GM19025 (cell line): ENCODE data around the gene PCBP3.

ENCODE experiments used
- ATAC-seq: cut with Tn5 transposase; IDR thresholded peaks from one replicate; pipeline ENCODE4 v1.9.1; 2021; ENCODE audit warnings: mild to moderate bottlenecking, low read depth, moderate library complexity; ENCODE audit not compliant: unreplicated experiment

The PCBP3 gene

DNA sequence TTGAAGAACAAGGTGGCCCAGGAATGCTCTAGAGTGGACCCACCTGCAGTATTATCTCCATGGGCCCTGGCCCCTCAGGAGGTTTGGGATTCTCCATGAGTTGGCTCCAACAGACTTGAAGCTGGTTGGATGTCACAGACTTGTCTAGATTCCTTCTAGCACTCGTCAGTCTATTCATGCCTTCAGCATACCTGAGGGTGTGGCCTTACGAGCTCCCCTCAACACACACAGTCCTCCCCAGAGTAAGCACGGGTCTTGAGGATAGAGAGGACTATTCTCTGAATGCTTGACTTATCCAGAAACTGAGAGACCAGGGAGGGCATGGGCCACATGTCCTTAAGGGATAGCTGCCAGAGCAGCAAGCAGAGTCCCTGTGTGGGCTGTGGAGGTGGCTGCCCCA lies 292.1 kb downstream of the PCBP3 start:
- no peak for ATAC-seq

DNA sequence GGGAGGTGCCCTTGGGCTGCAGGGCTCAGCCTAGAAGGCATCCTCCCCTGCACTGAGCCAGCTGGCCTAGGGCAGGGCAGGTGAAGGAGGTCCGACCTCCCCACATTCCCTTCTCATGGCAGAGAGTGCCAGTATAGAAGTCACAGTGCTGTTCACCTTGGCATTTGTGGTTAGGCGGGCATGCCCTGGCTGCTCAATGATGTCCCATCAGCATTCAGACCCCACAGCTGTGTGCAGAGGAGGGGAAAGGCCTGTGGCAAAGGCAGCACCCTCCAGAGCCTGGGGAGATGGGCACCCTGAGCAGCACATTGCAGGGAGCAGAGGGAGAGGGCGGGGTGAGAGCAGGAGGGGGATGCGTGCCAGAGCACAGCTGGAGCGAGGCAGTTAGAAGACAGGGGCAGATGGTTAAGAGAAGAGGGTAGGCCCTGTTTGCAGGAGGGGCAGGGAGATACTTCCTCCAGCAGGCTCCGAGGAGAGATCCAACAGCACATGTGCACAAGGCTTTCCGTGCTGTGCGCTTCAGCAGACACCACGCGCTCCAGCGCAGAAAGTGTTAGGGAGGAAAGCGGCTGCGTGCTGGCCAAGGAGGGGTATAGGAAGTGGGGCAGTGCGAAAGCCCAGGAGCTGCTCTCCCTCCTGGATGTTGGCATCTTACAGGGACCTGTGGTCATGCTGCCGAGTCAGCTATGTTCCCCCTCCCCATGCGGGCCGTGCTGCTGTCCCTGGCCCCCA lies 294.4 kb downstream of the PCBP3 start:
- ATAC-seq: no peak

DNA sequence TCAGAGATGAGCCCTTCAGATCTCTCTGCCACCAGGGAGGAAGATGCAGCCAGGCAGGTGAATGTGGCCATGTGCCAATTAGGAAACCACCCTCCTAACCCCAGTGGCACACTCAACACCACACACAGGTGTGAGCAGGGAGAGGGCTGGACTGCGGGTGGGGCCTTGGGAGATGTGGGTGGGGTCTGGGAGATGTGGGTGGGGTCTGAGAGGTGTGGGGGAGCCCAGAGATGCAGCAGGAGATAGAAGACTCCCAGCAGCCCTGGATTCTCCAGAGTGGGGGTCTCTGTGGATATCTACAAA lies 294.9 kb downstream of the PCBP3 start:
- no peak for ATAC-seq

DNA sequence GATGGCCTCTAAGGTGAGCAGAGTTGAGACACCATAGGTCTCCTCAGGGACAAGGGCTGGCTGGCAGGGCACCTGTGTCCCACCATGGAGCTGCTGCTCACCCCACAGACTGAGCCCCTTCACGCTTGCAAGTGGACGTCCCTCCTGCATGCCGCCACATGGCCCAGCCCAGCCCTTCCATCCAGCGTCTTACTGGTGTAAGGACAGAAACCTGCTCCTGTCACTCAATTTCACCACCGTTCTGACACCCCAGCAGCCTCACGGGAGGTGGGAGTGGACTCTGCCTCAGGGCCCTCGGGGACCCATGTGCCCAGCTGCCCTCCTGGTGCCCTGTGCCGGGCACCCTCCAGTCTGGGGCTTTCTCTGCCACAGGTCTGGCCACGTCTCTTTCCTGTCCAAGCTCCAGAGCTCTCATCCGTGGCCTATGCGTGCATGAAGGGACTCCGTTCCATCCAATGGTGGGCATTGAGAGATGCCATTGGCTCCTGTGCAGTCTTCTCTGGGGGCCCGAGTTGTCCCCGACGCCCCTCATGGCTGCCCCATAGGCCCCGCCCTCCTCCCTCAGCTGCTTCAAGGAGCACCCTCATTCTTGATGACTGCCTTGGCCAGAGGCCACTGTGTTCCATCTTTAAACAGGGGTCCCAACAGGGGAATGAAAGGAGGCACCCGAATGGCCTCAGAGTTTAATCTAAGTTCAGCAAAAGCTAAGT lies 295.4 kb downstream of the PCBP3 start:
- ATAC-seq: no peak

DNA sequence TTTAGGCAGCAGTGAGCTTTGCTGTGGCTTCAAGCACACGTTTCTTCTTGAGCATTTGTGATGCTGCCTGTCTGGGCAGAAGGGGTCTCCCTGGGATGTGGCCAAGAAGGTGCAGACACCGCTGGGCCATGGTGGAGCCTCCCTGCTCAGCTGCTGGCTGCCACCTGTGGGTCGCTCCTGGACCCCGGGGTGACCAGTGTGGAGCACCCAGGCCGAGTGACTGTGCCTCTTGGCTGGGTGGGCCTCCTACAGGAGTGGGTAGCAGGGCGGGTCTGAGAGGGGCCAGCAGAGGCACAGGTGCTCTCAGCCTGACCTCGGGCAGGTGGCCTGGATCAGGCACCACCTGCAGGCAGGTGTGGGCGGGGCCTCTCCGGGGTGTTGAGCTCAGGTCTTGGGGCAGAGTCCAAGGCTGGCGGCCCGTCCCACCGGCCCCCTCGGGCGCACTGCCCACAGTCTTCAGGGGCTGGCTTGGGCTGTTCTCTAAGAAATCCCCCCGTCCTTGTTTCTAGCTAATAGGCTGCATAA lies 296.1 kb downstream of the PCBP3 start:
- no peak for ATAC-seq

DNA sequence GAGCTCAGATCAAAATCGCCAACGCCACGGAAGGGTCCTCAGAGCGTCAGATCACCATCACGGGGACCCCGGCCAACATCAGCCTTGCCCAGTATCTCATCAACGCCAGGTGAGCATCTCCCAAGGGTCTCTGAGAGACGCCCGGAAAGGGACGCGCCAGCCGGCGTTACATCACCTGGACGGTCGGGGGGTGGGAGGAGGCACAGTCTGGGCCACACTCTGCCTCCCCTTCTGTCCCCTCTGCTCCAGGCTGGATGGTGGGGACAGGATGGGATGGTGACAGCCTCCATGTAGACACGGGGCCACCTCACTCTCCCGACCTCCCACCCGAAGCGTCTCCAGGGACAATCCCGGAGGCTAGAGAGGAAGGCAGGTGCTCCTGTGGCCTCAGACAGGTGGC lies 296.6 kb downstream of the PCBP3 start:
- ATAC-seq: no peak

DNA sequence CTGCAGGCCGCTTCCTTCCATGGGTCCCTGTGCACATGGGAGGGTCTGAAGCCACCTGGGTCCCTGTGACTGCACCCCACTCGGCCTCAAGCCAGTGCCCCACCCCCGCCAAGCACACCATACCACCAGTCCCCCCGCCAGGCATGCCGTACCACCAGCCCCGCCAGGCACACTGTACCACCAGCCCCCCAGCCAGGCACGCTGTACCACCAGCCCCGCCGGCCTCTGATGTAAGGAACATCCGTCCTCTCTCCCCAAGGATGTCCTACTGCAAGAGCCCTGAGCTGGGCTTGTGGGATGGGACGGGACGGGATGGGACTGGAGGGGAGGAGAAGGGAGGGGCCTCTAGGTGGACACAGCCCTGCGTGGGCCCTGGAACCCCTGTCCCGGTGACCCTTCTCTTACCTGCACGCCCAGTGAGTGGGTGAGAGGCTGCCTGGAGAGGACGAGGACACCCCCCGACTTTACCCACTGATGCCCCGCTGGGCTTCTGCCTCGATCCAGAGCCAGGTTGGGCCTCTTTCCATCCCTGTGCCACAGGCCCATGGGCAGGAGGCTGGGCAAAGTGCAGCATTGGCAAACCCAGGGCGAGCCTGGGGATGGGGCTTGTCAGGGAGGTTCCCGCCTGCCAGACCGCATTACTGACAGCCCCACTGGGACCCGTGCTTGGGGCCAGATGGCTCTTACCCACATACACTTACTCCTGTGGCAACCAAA lies 297.3 kb downstream of the PCBP3 start:
- no peak for ATAC-seq

DNA sequence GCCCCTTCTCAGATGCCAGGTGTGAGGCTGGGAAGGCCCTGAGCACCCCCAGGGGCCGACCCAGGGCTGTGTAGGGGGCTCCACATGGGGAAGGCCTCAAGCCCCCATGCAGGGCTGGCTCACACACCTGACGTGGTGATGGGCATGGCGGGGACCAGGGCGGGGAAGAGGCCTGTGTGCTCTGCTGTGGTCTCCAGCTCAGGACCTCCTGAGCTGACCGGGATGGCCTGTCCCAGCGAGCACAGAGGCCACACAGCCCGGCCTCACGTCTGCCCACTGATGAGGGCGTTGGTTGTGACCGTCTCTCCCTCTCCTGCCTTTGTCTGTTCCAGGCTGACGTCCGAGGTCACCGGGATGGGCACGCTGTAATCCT lies 297.8 kb downstream of the PCBP3 start:
- ATAC-seq: no peak

DNA sequence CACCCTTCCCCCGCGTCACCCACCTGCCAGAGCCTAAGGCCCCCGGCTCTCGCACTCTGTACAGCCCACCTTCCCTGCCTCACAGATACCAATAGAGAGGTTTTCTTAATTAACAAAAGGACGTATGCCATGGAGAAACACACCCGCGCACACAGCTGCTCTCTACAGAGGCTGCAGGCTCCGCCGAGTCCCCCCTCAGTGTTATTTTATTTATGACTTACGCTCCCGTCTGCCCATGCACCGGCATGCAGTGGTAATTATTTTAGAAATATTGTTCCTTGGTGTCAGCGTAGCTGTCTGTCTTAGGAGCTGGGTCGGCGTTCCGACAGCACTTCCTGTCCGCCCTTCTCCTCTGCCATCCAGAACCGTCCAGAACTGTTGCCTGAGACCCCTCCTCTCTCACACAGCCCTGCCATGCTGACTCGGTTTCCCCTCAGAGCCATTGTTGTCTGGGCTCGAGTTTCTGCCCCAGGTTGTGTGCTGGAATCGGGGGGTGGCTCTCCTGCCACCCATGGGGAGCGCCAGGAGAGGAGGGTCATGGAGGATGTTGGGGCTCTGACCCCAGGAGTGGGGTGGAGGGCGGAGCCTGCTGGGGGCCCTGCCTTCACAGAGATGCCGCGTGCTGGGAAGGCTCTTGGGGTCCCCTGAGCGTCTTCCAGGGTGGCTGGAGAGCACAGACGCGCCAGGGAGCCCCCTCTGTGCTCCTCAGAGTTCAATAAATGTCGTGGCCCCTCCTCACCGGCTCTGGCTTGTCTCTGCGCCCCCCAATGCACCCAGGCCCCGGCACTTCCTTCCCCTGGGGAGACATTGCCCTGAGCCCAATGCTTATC lies 298.4 kb downstream of the PCBP3 start:
- no peak for ATAC-seq

DNA sequence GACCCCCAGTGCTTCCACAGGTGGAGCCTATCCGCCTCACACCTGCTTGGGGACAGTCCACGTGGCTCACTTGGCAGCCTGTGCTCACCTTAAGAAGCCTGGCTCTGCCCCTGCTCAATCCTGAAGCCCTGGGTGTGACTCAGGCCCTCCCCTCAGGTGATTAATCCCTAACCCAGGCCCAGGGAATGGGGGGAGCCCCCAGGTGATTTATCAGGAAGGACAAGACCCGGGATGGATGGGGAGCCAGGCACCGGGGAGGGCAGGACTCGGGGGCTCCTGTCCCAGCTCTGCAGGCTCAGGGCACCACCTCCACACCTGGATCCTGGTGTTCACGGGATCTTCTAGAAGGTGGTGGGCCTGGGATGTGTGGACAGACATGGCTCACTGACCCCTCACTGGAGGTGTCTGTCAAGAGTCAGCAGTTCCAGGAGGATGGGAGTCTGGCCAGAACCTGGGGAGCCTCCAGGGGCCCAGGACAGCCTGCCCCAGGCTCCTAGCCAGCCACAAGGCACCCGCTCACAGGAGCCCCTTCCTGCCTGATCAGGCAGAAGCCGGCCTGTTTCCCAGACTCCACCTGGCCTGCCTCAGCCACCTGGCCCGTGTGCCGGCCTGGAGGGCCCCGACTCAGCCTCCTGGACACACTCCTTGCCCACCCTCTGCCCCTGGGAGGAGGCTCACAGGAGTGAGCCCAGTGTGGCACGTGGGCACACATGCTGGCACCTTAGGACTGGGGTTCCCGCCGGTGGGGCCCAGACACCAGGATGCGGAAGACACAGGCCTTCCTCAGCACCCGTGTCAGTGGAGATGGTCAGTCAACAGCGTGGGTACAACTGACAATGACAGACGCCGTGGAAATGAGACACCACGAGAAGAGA lies 299.5 kb downstream of the PCBP3 start:
- ATAC-seq: no peak

DNA sequence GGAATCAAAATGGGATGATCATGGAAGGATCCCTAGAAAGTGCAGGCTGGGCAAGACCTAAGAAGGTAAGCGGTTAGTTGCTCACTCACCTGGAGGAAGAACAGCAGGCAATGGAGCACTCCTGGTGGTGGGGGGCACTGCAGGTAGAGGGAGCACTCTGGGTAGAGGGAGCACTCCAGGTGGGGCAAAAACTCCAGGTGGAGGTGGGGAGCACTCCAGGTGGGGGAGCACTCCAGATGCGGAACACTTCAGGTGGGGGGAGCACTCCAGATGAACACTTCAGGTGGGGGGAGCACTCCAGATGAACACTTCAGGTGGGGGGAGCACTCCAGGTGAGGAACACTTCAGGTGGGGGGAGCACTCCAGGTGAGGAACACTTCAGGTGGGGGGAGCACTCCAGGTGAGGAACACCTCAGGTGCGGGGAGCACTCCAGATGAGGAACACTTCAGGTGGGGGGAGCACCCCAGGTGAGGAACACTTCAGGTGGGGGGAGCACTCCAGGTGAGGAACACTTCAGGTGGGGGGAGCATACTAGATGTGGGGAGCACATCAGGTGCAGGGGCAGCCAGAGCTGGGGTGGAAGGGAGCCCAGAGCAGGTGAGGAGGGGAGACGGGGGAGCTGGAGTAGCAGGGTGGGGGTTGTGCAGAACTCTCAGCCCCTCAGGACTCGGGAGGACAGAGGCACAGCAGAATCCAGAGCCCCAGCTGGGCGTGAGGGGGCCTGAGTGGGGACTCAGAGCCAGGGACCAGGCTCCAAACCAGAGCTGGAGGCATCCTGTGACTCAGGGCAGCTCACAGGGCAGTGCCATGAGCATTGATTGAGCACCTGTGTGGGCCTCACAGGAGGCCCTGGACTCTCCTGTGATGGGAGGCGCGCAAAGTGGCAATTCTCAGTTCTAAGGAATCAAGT lies 300.4 kb downstream of the PCBP3 start:
- no peak for ATAC-seq

DNA sequence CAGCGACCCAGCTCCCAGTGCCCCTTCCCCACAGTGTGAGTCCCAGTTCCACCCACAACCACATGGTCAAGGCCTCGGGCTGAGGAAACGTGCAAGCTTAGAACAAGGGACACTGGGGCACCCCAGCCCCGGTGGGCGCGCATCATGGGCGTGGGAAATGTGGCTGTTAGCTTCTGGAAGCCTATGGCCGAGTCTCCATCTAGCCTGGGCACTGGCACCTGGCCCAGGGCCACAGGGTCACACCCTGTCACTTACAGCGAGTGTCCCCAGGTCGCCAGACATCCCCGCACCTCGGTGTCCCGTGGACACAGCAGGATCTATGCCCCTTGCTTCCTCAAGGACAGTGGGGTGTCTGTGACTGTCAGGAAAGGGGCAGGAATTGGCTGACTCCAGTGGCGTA lies 301.1 kb downstream of the PCBP3 start:
- ATAC-seq: no peak

DNA sequence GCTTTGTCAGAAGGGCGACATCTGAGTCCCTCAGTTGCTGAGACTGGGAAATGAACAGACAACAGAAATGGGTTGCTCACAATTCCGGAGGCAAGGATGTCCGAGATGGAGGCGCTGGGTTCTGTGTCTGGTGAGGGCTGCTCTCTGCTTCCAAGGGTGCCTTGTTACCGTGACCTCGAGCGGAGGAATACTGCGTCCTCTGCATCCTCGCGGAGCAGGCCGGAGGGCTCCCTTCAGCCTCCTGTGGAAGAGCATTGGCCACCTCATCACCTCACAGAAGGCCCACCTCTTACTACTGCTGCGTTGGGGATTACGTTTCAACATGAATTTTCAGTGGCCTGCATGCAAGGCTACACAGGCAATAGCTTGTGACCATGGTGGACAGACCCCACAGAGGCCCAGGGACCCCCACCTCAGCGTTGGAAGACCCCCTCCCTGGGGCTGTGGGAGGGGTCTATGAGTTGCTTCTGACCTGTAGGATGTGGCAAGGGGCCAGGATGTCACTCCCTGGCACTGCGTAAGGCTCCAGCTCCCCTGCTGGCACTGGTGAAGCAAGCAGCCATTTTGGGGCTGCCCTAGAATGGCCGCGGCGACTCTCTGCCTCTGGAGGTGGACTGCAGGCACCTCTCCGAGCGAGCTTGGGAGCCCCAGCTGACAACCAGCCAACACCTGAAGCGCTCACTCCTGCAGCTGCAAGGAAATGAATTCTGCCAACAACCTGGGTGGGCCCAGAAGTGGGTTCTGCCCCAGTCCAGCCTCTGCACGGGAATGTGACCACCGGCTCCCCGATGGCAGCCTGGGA lies 301.7 kb downstream of the PCBP3 start:
- ATAC-seq: no peak

DNA sequence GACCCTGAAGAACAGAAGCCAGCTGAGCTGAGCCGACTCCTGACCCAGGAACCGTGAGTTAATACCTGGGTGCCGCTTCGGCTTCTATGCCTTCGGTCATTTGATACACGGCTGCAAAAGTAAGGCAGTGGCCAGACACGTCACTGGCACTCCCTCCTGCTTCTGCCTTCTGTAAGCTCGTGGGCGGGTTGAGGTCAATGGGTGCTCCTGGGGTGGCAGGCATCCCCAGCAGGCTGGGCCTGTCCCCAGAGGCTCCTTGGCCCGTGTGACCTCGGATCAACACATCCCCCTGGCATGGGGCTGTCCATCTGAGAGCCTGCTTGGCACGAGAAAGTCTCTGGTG lies 302.3 kb downstream of the PCBP3 start:
- no peak for ATAC-seq

DNA sequence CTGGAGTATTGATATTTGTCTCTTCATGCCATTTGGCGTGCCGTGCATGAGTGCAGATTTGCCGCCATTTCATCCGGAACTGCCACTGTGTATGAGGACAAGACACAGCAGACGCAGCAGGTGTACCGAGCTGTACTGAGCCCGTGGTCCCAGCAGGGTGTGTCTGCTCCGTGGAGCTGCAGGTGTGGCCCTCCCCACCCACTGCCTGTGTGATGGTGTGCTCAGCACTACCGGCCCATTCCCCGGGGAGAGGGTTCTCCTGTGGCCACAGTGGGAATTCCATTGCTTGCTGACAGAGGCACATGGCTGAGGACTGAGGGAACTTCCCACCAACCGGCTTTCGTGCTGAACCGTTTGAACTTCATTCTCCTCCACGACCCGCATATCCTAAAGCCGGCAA lies 303.8 kb downstream of the PCBP3 start:
- no peak for ATAC-seq

DNA sequence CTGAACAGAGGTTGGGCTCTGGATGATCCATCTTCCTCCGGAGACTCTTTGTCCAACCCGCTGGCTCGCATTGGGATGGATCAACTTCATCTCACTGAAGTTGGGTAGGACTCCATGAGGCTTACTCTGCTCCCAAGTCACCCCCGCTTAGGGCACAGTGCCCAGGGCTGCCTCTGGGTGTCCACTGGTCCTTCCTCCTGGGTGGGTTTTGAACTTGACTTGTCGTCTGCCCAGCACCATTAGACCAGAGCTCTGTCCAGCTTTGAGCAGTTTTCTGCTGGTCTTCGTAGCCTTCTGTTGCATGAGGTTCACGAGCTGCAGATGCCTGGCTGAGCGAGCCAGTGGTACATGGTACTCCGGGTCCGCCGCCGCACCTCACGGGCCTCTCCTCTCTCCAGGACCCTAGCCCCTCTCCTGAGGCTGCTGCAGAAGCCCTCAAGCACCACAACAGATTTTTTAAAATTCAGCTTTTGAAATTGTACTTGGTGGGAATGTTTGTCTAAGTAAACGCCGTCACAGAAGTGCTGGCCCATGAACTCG lies 304.3 kb downstream of the PCBP3 start:
- no peak for ATAC-seq

DNA sequence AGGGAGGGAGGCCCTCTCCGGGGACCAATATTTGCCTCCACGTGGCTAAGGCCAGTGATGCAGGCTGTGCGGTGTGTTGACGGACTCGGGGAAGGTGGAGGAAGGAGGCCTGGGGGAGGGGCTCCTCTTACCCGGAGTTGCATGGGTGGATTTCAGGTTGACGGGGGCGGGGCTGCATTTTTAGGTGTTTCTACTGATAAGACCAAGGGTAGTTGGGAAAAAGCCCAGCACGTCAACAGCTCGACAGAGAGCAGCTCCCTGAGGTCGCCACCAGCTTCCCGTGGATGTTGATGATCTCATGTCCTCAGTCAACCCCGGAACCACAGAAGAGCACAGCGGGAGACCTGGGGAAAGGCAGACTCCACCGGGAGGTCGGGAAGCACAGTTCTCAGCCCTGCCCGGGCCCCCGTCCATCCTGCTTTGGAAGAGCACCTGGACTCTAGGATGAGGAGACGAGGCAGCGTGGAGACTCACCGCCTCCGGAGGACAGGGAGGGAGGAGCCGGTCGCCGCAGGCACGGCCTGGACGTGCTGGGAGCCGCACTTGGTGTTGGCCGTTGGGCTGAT lies 305.1 kb downstream of the PCBP3 start:
- ATAC-seq: no peak
